Hindlimb muscle (tissue), 1 donor: ENCODE data around the gene SLC12A2. TPM values are rescaled to one million over a fixed set of nuclear protein-coding genes. Genes with fewer than 3 reads are reported as not detected.

ENCODE experiments used
- DNase-seq: peaks from one replicate; pipeline ENCODE4 v3.0.0-alpha.2; 2013
- polyA plus RNA-seq: library from polyadenylated mRNA; unstranded; fragments of 120-200 nt; gene quantifications from one replicate; pipeline ENCODE4 v1.2.1, GENCODE V29; 2013; ENCODE audit not compliant: insufficient read length

Gene SLC12A2
- polyA plus RNA-seq, 1 donor = 17.1 TPM

- DNase-seq = peak; percentile 62
Observed at GRCh38 chr5:128228008-128228407, 144.4 kb downstream of the SLC12A2 start.

DNA sequence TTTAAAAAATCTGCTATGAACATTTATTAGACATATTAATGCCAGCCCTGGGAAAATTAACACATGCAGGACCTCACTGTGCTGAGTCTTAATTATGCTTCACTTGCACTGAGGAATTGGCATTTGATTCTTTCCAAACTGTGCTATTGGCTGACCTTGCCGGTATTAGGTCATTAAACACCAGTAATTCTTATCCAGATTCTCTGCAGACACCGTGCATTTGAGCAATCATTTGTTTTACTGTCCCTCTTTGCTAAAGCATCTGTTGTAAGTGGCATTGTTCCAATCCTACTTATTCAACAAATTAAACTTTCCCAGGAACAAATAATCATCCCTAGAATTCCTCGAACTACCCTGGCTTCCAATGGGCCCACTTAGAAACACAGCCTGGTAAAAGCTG lies 145.0 kb downstream of the SLC12A2 start:
- DNase-seq = peak; percentile 73

DNA sequence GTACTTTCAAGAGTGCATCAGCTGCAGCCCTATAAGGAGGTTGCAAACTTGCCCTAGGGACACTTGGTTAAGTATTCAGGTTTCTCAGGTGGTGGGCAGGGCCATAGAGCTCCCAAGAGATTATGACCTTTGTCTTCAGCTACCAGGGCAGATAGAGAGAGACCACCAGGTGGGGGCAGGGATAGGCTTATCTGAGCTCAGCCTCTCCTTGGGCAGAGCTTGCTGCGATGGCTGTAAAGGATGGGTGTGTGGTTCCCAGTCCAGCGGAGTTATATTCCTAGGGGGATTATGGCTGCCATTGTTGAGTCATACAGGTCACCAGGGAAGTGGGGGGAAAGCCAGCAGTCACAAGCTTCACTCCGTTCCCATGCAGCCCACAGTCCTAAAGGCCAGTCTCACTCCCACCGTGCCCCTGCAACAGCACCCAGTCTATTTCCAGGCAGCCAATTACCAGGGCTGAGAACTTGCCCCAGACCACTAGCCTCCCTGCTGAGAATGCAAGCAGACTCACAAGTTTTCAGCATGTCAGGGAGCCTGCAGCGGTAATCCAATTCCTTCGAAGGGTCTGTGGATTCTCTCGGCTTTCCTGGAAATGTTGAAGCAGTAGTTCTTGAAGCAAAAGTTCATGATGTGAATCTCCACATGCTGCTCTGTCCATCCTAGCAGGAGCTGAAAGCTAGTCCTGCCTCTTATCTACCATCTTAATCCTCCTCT lies 151.5 kb downstream of the SLC12A2 start:
- no peak for DNase-seq

DNA sequence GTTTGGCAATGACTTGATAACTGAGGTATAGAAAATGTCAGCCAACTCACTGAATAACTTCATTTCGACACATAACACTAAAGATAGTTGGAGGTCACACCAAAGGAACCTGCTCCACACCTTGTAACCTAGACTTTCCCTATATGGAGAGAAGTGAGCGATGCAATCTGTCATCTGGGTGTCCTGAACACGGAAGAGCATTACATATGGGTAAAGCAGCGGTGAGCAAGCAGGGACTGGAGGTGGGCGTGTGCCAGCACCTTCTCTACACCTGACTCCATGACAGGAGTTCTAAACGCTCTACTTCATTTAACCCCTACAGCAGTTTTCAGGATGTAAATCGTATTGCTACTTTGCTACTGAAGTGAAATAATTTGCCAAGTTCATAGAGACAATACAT lies 152.8 kb downstream of the SLC12A2 start:
- DNase-seq = no peak

GRCh38 chr5:128237000-128237399 lies 153.4 kb downstream of the SLC12A2 start:
- no peak for DNase-seq

- DNase-seq = peak; percentile 76
Observed at GRCh38 chr5:128237546-128237945, 154.0 kb downstream of the SLC12A2 start.
